NCI-H1930 (cell line): ENCODE results near the gene CIZ1.
"Not testable (repeated sequence)": the region's sequence is repeated elsewhere in the genome, so short reads cannot be mapped to it uniquely, and the experiment has no call there.

Experiments
- DNase-seq, 2 experiments: peaks; one replicate each; lab custom pipeline; 2025; lab: John Stamatoyannopoulos, UW

The CIZ1 gene

DNA sequence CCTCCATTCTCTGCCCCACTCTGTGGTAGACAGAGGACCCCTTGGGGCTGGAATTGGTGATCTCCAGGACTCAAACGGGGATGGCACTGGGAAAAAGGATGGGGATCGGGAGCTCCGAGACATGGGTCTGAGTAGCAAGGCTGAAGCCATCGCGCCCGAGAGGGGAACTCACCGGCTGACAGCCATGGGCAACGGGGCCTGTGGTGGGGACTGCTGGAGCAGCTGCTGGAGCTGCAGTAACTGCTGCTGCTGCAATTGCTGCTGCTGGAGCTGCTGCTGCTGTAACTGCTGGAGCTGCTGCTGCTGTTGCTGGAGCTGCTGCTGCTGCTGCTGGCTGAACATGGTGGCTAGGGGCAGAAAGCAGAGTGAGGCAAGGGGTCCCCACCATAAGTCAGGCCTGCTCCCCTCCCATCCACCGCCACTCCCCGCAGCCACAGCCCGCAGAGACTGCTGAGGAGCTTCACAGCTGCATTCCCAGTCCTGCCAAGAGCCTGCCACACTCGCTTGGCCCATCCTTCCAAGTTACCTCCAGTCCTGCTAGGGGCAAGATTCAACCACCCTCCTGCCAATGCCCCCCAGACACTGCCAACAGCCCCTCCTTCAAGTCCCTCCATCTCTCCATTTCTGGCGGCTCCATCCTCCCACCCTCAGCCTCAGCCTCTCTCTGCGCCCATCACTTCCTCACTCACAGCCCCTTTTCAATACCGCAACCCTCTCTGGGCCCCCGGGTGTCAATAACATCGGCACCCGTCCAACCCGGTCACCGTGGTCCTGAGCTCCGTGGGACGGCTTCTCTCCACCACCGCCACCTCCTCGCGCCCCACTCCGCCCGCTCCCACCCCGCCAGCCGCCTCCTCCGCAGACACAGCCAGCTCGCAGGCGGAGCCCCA, 611 bp downstream of the CIZ1 start:
- DNase-seq: no peak

DNA sequence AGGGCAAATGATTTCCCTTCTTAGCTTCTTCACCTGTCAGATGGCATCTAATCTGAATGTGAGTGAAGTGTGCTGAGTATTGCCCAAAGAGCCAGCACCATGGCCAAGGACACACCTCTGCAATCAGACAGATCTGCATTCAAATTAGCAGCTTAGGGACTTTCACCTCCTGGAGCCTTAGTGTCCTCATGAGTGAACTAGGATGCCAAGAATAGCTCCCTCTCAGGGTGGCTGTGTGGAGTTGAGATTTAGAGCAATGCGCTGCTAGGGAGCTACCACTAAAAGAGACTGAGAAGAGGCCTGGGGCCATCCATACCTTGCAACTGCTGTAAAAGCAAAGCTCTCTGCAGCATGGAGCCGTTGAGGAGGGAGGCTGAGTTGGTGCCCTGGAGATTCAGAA, 1.4 kb downstream of the CIZ1 start:
- DNase-seq: no peak

- no peak for DNase-seq
These were observed 3.2 kb downstream of the CIZ1 start for GRCh38 chr9:128188209-128188608.

DNA sequence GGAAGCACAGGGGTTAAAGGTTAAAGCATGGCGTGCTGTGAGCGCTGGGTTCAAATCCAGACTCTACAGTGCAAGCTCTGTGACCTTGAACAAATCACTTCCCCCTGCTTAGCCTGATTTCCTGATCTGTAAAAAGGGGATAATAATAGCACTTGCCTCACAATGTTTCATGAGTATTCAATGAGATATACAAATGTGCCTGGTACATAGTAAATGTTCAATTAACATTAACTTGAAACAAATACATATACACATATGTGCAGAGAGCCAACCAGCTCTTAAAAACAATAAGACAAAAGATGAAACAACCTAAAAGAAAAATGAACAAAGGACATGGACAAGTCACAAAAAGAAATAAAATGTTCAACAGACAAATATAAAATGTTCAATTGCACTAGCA, 4.0 kb downstream of the CIZ1 start:
- no peak for DNase-seq

DNA sequence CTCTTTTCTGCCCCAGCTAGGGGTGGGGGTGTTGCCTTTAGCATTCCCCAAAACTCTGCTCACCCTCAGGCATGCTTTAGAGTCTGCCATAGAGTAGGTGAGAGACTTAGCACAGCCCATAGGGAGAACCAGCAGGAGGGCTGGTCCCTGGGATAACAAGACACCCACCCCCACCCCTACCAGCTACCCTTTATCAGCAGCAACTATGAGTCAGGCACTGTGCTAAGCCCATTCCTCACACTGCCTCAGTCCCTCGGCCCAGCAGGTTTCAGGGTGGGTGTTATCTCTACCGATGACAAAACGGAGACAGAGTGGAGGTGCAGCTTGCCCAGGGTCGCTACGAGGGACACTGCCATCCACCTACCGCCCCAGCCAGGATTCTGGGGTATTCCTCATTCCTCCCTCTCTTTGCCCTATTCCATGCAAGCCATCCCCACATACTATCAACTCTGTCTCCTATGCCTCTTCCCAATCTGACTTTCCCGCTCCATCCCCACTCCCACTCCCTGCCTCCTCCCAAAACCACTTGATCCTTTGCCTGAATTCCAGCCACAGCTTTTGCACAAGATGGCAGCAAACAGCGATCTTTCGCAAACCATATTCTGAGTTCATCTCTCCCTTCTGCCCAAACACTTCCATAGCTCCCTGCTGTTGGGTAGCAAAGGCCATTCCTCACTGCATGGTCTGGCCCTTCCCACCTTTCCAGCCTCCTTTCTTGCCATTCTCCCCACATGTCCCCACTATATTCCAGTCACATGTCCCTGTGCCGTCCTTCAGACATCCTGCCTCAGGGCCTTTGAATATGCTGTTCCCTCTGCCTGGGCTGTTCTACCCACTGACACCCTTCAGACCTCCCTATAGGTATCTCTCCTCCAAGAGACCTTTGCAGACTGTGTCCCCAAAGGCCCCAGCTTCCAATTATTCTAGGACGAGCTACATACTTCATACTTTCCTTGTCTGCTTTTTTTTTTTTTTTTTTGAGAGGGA, 5.1 kb downstream of the CIZ1 start:
- no peak for DNase-seq

DNA sequence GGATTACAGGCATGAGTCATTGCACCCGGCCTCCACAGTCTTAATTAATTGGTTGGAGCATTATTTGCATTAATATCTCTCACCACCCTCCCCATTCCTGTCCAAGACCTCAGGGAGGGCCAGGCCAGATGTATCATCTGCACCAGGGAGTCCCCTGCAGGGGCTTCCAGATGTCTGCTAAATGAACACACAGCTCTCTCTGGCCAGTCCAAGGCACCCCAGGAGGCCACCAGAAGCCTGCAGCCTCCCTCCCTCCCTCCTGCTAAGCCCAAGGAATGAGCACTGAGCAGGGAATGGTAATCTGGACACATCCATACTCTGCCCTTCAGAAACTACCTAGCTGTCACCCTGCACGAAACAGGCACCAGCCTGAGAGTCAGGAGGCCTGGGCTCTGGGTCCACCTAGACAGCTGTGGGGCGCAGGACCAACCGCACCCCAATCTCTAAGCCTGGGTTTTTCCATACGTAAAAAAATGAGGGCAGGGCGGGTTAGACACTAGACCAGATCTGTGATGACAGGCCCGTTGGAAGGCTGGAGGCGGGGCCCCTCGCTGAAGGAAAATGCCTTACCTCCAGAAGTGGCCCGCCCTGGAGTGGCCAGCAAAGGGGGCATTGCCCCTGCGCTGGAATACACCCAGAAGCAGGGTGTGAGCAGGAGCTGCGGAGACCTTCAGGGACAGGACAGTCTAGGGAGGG, 8.3 kb downstream of the CIZ1 start:
- DNase-seq: no peak

- DNase-seq: not testable (repeated sequence)
These were observed 9.9 kb downstream of the CIZ1 start for GRCh38 chr9:128181480-128181879.

DNA sequence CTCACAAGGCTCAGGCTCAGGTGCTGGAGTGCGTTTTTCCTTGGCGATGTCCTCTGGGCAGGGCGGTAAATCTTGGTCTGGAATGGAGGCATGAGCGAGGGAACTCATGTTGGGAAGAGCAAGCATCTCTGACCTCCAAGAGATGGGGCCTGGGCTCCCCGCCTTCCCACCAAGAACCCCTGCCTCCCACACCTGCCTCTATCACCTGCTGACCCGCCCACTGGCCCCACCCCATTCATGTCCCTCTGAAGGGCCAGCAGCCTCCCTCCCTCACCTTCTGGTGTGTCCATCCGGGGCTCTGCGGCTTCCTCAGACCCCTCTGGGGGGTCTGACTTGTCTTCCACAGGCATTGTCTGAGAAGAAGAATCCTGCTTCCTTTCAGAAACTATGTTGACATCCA, 10.9 kb downstream of the CIZ1 start:
- no peak for DNase-seq

DNA sequence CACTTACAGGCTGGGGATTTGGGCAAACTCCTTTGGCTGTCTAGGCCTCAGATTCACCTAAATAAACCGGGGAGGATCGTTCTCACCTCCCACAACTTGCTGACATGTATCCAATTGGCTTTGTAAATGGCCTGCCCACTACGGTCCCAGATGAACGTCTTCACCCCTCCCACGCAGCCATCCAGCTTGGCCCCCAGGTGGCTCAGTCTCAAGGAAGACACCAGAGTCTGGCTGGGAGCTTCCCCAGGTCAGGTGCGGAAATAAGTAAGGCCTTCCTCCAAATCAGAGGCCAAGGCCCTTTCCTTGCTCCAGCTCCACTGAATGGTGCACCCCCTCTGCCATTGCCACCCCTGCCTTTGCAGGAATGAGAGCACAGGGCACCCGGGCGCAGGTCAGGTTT, 11.4 kb downstream of the CIZ1 start:
- DNase-seq: no peak

- no peak for DNase-seq
These were observed 12.5 kb downstream of the CIZ1 start for GRCh38 chr9:128178806-128179431.

DNA sequence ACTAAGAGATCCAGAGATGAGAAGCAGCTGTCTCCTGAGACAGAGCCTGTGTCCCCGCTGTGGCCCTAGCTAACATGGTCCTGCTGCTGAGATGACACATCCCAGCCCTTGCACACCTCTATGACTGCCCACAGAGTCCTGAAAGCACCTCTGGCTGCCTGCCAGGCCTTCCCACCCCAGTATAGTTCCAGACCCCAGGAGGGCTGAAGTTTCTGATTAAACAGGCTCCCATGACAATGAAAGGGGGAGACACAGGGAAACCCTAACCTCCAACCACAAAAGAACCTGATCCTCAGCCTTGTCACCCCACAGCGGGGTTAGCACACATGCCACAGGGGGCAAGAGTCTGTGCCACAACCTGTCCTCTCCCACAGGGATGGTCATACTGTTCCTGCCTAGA, 15.6 kb downstream of the CIZ1 start:
- no peak for DNase-seq

DNA sequence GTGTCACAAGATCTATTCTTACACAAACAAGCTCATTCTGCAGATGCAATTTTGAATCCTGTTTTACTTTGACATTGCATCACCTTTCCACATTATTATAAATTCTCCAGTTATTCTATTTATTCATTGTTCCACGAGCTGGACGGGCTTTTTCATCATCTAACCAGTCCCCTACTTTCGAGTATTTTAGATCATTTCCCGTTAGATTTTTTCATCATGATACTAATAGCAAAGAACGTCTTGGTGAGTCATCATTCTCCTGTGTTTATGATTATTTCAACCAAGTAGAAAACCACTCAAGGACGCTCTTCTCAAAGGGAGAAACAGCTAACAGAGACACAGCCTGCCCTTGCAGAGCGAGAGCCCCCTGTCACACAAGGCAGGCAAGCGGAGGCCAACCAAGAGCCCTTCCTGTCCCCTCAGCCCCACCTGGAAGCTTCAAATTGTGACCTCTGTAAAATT, 16.2 kb downstream of the CIZ1 start:
- DNase-seq: no peak

- no peak for DNase-seq
These were observed 17.3 kb downstream of the CIZ1 start for GRCh38 chr9:128174062-128174461.

- no peak for DNase-seq
These were observed 21.4 kb downstream of the CIZ1 start for GRCh38 chr9:128169925-128170324.

DNA sequence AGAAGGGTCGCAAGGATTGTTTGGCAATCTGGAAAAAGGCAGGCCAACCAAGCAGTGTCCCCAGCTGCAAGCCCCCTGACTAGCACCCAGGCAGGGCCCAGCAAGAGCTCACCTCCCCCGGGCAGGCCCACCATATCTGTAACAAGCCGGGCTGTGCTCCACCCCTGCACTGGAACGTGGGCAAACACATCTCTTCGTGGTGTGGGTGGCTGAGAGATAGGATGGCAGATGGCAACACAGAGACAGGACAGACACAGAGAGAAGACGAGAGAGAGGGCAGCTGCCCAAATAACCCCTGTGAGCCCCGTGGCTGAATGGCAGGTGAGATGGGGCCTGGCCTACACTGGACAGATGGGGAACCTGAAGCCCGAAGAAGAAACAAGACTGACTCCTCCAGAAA, 21.9 kb downstream of the CIZ1 start:
- DNase-seq: no peak

DNA sequence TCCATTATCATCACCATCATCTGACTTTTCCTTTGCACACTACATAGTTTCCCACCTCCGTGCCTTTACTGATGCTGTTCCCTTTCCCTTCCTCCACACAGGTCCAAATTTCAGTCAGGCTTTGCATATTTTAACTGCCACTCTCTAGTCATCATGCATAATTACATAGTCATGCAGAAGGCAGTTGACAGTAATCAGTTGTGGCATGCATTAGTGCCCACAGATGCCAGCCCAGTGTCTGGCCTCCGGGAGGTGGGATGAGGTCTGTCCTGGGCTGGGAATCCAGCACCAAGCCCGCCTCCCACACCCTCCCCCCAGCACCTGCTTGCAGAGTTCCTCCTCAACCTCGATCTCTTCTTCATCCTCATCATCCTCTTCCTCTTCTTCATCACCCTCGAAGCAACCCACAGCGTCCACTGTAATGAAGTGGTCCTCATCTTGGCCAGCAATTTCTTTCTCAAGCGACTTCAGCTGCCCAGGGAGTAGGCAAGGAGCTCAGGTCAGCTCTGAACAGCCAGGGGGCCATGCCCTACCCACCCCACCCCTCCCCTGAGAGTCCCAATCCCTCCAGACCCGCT, 22.6 kb downstream of the CIZ1 start:
- no peak for DNase-seq

GRCh38 chr9:128167209-128167608, 24.2 kb downstream of the CIZ1 start:
- no peak for DNase-seq

DNA sequence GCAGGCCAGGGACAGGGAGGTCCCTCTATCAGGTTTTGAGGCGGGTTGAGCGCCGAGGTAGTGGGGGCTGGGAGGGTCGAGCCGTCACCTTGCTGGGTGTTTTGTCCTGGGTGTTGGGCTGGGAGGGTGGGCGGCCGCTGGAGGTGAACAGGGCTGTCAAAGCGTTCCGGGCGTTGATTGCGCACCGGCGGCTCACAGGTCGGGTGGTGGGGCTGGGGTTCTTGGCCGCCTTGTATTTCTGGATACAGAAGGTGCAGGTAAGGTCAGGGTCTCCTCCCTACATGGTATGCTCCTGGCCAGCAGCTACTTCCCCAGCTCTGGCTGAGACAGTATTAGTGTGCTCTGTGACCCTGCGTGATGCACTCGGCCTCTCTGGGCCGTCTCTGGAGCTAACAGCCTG, 25.2 kb downstream of the CIZ1 start:
- DNase-seq: no peak

DNA sequence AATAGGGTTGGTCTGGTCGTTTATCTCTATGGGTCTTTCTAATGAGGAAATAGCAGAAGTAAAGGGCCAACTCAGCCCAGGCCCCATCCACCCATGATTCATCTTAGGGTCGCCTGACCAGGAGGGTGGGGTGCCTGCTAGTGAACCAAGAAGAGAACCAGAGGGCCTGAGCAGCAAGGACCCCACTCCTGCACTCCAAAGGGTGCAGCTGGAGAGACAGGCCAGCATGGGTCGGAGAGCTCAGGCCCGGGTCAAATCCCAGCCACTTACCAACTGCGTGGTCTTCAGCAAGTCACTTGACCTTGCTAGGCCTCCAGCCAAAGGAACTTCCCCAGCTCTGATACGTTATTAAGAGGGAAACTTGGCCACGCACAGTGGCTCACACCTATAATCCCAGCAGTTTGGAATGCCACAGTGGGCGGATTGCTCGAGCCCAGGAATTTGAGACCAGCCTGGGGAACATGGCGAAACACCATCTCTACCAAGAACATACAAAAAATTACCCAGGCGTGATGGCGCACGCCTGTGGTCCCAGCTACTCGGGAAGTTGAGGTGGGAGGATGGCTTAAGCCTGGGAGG, 27.0 kb downstream of the CIZ1 start:
- DNase-seq: no peak

DNA sequence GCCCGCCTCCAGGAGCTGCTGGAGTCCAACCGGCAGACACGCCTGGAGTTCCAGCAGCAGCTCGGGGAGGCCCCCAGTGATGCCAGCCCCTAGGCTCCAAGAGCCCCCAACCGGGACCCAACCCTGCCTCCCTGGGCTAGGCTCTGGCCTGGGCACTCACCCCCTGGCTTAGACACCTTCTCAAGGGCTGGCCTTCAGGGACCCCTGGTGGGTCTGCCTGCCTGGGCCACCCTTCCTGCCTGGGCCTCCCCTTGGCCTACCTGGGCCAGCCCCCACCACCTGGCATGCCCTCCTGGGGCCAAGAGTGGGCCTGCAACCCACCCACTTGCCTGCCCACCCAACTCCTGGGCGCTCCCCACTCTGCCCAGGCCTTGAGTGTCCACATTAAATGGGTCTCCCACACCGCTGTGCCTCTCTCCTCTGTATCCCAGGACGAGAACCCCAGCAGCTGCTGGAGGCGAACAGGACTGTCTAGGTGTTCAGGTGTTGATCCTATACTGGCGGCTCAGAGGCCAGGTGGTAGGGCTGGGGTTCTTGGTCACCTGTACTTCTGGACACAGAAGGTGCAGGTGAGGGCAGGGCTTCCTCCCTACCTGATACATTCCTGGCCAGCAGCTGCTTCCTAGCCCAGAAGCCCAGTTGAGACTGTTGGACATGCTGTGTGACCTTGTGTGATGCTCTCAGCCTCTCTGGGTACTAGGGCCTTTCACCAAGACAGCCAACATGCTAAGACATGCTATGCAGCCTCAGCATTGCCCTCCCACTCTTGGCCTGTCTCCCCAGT, 27.7 kb downstream of the CIZ1 start:
- no peak for DNase-seq
